ENCODE results near the gene CLOCK.

Gene CLOCK

GRCh38 chr4:55399581-55399980, 147.1 kb downstream of the CLOCK start:
- DNase-seq, result no peak
- no peak overlapping the region for H3K4me3 Mint-ChIP-seq
- peak overlapping the region; percentile 6 for H3K27ac Mint-ChIP-seq
- H3K4me1 Mint-ChIP-seq, result peaks cover 50% of the 10 kb centered on the region
- H3K36me3 Mint-ChIP-seq, result peaks cover 37% of the 10 kb centered on the region
- no peaks in the 10 kb centered on the region for H3K27me3 Mint-ChIP-seq
- H3K9me3 Mint-ChIP-seq, result no peaks in the 10 kb centered on the region
- CTCF ChIA-PET, result no interaction called here

- Mint-ChIP-seq H3K4me3 (peak overlapping the region; percentile 80), H3K4me1 (peaks cover 55% of the 10 kb centered on the region), H3K27me3 (no peaks in the 10 kb centered on the region), H3K36me3 (peaks cover 35% of the 10 kb centered on the region), H3K9me3 (no peaks in the 10 kb centered on the region), H3K27ac (peak overlapping the region; percentile 6)
- CTCF ChIA-PET, result interaction anchor here (1.0 to 1.1 kb wide), 2 partner anchors 14 to 52 kb away, joined by 3 to 4 read pairs; no protein-coding TSS in a partner anchor
- DNase-seq, result no peak
These were observed 147.7 kb downstream of the CLOCK start for GRCh38 chr4:55398966-55399365.

- Mint-ChIP-seq H3K4me1 (peaks cover 53% of the 10 kb centered on the region), H3K36me3 (peaks cover 31% of the 10 kb centered on the region), H3K4me3 (peak overlapping the region; percentile 80), H3K27ac (peak overlapping the region; percentile 39), H3K27me3 (no peaks in the 10 kb centered on the region), H3K9me3 (no peaks in the 10 kb centered on the region)
- no peak for DNase-seq
- CTCF ChIA-PET, result interaction anchor here (1.0 to 1.1 kb wide), 2 partner anchors 14 to 51 kb away, joined by 3 to 4 read pairs; no protein-coding TSS in a partner anchor
These were observed 148.2 kb downstream of the CLOCK start for GRCh38 chr4:55398461-55398860.

GRCh38 chr4:55397520-55398321, 149.0 kb downstream of the CLOCK start:
- Mint-ChIP-seq H3K4me3 (peak overlapping the region; percentile 80), H3K4me1 (peaks cover 51% of the 10 kb centered on the region), H3K36me3 (peaks cover 29% of the 10 kb centered on the region), H3K27me3 (no peaks in the 10 kb centered on the region), H3K9me3 (no peaks in the 10 kb centered on the region), H3K27ac (peak overlapping the region; percentile 61)
- CTCF ChIA-PET, result interaction anchor here (1.1 to 1.6 kb wide), 2 partner anchors 51 to 52 kb away, joined by 4 read pairs; partner anchors contain the start of gene SRD5A3
- DNase-seq, result no peak

GRCh38 chr4:55397126-55397436, 149.6 kb downstream of the CLOCK start:
- Mint-ChIP-seq H3K27me3 (no peaks in the 10 kb centered on the region), H3K4me3 (peak overlapping the region; percentile 80), H3K9me3 (no peaks in the 10 kb centered on the region), H3K36me3 (peaks cover 29% of the 10 kb centered on the region), H3K27ac (peak overlapping the region; percentile 83), H3K4me1 (peaks cover 51% of the 10 kb centered on the region)
- DNase-seq, result no peak
- CTCF ChIA-PET, result interaction anchor here (1.6 kb wide), 1 partner anchor 51 kb away, joined by 4 read pairs; the partner anchor contains the start of gene SRD5A3

- H3K4me1 Mint-ChIP-seq, result peaks cover 51% of the 10 kb centered on the region
- peak overlapping the region; percentile 94 for H3K27ac Mint-ChIP-seq
- DNase-seq, result peak; percentile 45
- no peaks in the 10 kb centered on the region for H3K9me3 Mint-ChIP-seq
- peak overlapping the region; percentile 89 for H3K4me3 Mint-ChIP-seq
- peaks cover 29% of the 10 kb centered on the region for H3K36me3 Mint-ChIP-seq
- CTCF ChIA-PET, result interaction anchor here (1.6 kb wide), 1 partner anchor 51 kb away, joined by 4 read pairs; the partner anchor contains the start of gene SRD5A3
- H3K27me3 Mint-ChIP-seq, result no peaks in the 10 kb centered on the region
These were observed 150.2 kb downstream of the CLOCK start for GRCh38 chr4:55396308-55397125.

- CTCF ChIA-PET, result interaction anchor here (1.6 to 1.7 kb wide), 2 partner anchors 49 to 50 kb away, joined by 4 read pairs; partner anchors contain the start of gene SRD5A3
- Mint-ChIP-seq H3K4me1 (peaks cover 47% of the 10 kb centered on the region), H3K27me3 (no peaks in the 10 kb centered on the region), H3K27ac (peak within 1 kb of the TSS; percentile 94), H3K4me3 (peak within 1 kb of the TSS; percentile 89), H3K9me3 (no peaks in the 10 kb centered on the region), H3K36me3 (peaks cover 23% of the 10 kb centered on the region)
- peak; percentile 94 for DNase-seq
These were observed 151.0 kb downstream of the CLOCK start, which contains the start of gene TMEM165 for GRCh38 chr4:55395529-55396307. TMEM165 (plus strand) TSS chr4:55395957; CDS start chr4:55396190, 233 bp downstream.

GRCh38 chr4:55395218-55395528, 151.5 kb downstream of the CLOCK start:
- Mint-ChIP-seq H3K27ac (peak overlapping the region; percentile 94), H3K36me3 (peaks cover 23% of the 10 kb centered on the region), H3K27me3 (peaks cover 4% of the 10 kb centered on the region), H3K4me3 (peak overlapping the region; percentile 89), H3K4me1 (peaks cover 45% of the 10 kb centered on the region), H3K9me3 (no peaks in the 10 kb centered on the region)
- no peak for DNase-seq
- CTCF ChIA-PET, result interaction anchor here (1.7 kb wide), 1 partner anchor 48 kb away, joined by 4 read pairs; no protein-coding TSS in a partner anchor

- Mint-ChIP-seq H3K4me3 (no peak overlapping the region), H3K27me3 (peaks cover 8% of the 10 kb centered on the region), H3K4me1 (peaks cover 35% of the 10 kb centered on the region), H3K9me3 (no peaks in the 10 kb centered on the region), H3K36me3 (peaks cover 16% of the 10 kb centered on the region), H3K27ac (no peak overlapping the region)
- CTCF ChIA-PET, result interaction anchor here (0.8 to 1.7 kb wide), 2 partner anchors 9 to 47 kb away, joined by 3 to 4 read pairs; no protein-coding TSS in a partner anchor
- DNase-seq, result no peak
These were observed 153.0 kb downstream of the CLOCK start for GRCh38 chr4:55393461-55394320.

GRCh38 chr4:55386840-55387239, 159.9 kb downstream of the CLOCK start:
- CTCF ChIA-PET, result no interaction called here
- Mint-ChIP-seq H3K9me3 (no peaks in the 10 kb centered on the region), H3K4me3 (no peak overlapping the region), H3K27me3 (peaks cover 8% of the 10 kb centered on the region), H3K27ac (no peak overlapping the region), H3K36me3 (no peaks in the 10 kb centered on the region), H3K4me1 (peaks cover 6% of the 10 kb centered on the region)
- DNase-seq, result no peak

- CTCF ChIA-PET, result no interaction called here
- Mint-ChIP-seq H3K27ac (no peak overlapping the region), H3K4me3 (no peak overlapping the region), H3K9me3 (no peaks in the 10 kb centered on the region), H3K4me1 (peaks cover 10% of the 10 kb centered on the region), H3K36me3 (no peaks in the 10 kb centered on the region), H3K27me3 (peaks cover 12% of the 10 kb centered on the region)
- DNase-seq, result peak; percentile 23
These were observed 160.6 kb downstream of the CLOCK start for GRCh38 chr4:55386073-55386472.

GRCh38 chr4:55385201-55385649, 161.5 kb downstream of the CLOCK start:
- H3K27ac Mint-ChIP-seq, result no peak overlapping the region
- peaks cover 10% of the 10 kb centered on the region for H3K4me1 Mint-ChIP-seq
- H3K36me3 Mint-ChIP-seq, result no peaks in the 10 kb centered on the region
- DNase-seq, result no peak
- H3K4me3 Mint-ChIP-seq, result no peak overlapping the region
- H3K9me3 Mint-ChIP-seq, result no peaks in the 10 kb centered on the region
- H3K27me3 Mint-ChIP-seq, result peaks cover 8% of the 10 kb centered on the region
- CTCF ChIA-PET, result interaction anchor here (1.0 kb wide), 1 partner anchor 8 kb away, joined by 3 read pairs; no protein-coding TSS in a partner anchor

GRCh38 chr4:55382488-55383003, 164.2 kb downstream of the CLOCK start:
- Mint-ChIP-seq H3K27ac (no peak overlapping the region), H3K36me3 (no peaks in the 10 kb centered on the region), H3K4me1 (peaks cover 10% of the 10 kb centered on the region), H3K27me3 (peaks cover 3% of the 10 kb centered on the region), H3K4me3 (no peak overlapping the region), H3K9me3 (no peaks in the 10 kb centered on the region)
- CTCF ChIA-PET, result no interaction called here
- no peak for DNase-seq
